ENCODE results near the gene MRPL46. TPM values are rescaled to one million over a fixed set of nuclear protein-coding genes. Genes with fewer than 3 reads are reported as not detected.
A peak's percentile ranks its signal among the peaks of the same experiment; 100 is the strongest.

The MRPL46 gene
- total and polyA plus RNA-seq, 2 of the 13 experiments (the other 11 are each of a cell fraction or from before 2014, with no cell fraction given), result 62.9 to 79.2 TPM

- TF ChIP-seq ZNF749 (CRISPR knock-in tag; IDR thresholded peaks at IDR 0.05; ENCODE audit: borderline replicate concordance) (peak; percentile 26; the same call in 1 of the 2 replicates), ZNF331 (CRISPR knock-in tag; IDR thresholded peaks at IDR 0.05) (0 out of 2 replicates have a peak, but pooled peaks have one; percentile 40), MTF1 (CRISPR knock-in tag; IDR thresholded peaks at IDR 0.05) (0 out of 2 replicates have a peak, but pooled peaks have one; percentile 25), ZNF710 (CRISPR knock-in tag; IDR thresholded peaks at IDR 0.05; ENCODE audit: borderline replicate concordance) (peak; percentile 69; the same call in 1 of the 2 replicates), POLR2G (IDR thresholded peaks at IDR 0.05; ENCODE audit: low read depth, low read length) (peak; percentile 79), RNF2 (conservative IDR thresholded peaks at IDR 0.05; ENCODE audit: low read depth) (peak; percentile 73), FOXK2 (IDR thresholded peaks at IDR 0.05) (peak; percentile 97), ZNF776 (CRISPR knock-in tag; IDR thresholded peaks at IDR 0.05) (no peak; the same call in 1 of the 2 replicates), TFDP2 (CRISPR knock-in tag; IDR thresholded peaks at IDR 0.05) (peak; percentile 92), SP2 (CRISPR knock-in tag; IDR thresholded peaks at IDR 0.05) (0 out of 2 replicates have a peak, but pooled peaks have one; percentile 29), ZNF235 (CRISPR knock-in tag; IDR thresholded peaks at IDR 0.05; ENCODE audit: borderline replicate concordance) (0 out of 2 replicates have a peak, but pooled peaks have one; percentile 67), MXD1 (CRISPR knock-in tag; IDR thresholded peaks at IDR 0.05) (peak; percentile 86; the same call in 1 of the 2 replicates), NR2F6 (IDR thresholded peaks at IDR 0.05) (no peak), NR2F6 (CRISPR knock-in tag; IDR thresholded peaks at IDR 0.05) (0 out of 2 replicates have a peak, but pooled peaks have one; percentile 6), ZNF143 (CRISPR knock-in tag; IDR thresholded peaks at IDR 0.05) (peak; percentile 95), FOSL2 (CRISPR knock-in tag; IDR thresholded peaks at IDR 0.05) (peak; percentile 49), BRCA1 (CRISPR knock-in tag; IDR thresholded peaks at IDR 0.05) (peak; percentile 74; the same call in 1 of the 2 replicates), KAT8 (CRISPR knock-in tag; IDR thresholded peaks at IDR 0.05) (peak; percentile 94), ZNF713 (CRISPR knock-in tag; IDR thresholded peaks at IDR 0.05) (0 out of 2 replicates have a peak, but pooled peaks have one; percentile 30), NR0B2 (CRISPR knock-in tag; IDR thresholded peaks at IDR 0.05) (peak; percentile 87), ZNF557 (CRISPR knock-in tag; IDR thresholded peaks at IDR 0.05) (0 out of 2 replicates have a peak, but pooled peaks have one; percentile 46), ZSCAN30 (CRISPR knock-in tag; IDR thresholded peaks at IDR 0.05) (peak; percentile 43; the same call in 1 of the 2 replicates), ZBTB38 (CRISPR knock-in tag; IDR thresholded peaks at IDR 0.05) (peak; percentile 25; the same call in 1 of the 2 replicates), NCOR1 (IDR thresholded peaks at IDR 0.05; ENCODE audit: borderline replicate concordance, low read length) (peak; percentile 53; the same call in 1 of the 2 replicates), ZNF800 (CRISPR knock-in tag; IDR thresholded peaks at IDR 0.05) (peak; percentile 33; the same call in 1 of the 2 replicates)
These were observed at the start of gene MRPL46, which contains the start of gene MRPS11 (continued) for GRCh38 chr15:88467073-88467934.
